H1 (cell line): Measurements from ENCODE around the gene LCN2. TPM values are rescaled to one million over a fixed set of nuclear protein-coding genes. Genes with fewer than 3 reads are reported as not detected.

Experiments
- BCL11A ChIP-seq, 2 experiments: IDR thresholded peaks; one replicate each; pipeline ENCODE4 v1.6.1; 2011; ENCODE audit warnings: low read depth in 2 of 2, low read length in 2 of 2, mild to moderate bottlenecking in 2 of 2
- JUND ChIP-seq: IDR thresholded peaks from 2 replicates; pipeline ENCODE4 v1.6.1; 2011; ENCODE audit warnings: mild to moderate bottlenecking, improper control_type of control experiment, low read length
- NRF1 ChIP-seq: IDR thresholded peaks from 2 replicates; pipeline ENCODE4 v1.6.1; 2011; ENCODE audit warnings: mild to moderate bottlenecking, low read depth, low read length, improper control_type of control experiment
- RAD21 ChIP-seq, 2 experiments: IDR thresholded peaks in 1 of 2; conservative IDR thresholded peaks in 1 of 2; 2 replicates each; pipeline ENCODE4 v1.6.1; 2011; ENCODE audit warnings: low read depth in 2 of 2, low read length in 2 of 2, improper control_type of control experiment in 1 of 2, inconsistent platforms in 1 of 2, mild to moderate bottlenecking in 1 of 2, moderate library complexity in 1 of 2
- SRF ChIP-seq: IDR thresholded peaks from 2 replicates; pipeline ENCODE4 v1.6.1; 2011; ENCODE audit warnings: mild to moderate bottlenecking, low read depth, low read length, moderate library complexity
- polyA plus RNA-seq, 7 experiments: library from polyadenylated mRNA; depleted of rRNA in 3 of 7; stranded (reverse) in 5 of 7; unstranded in 2 of 7; fragments of >200 nt in 5 of 7; fragments of 200-250 nt in 2 of 7; gene quantifications; 1 replicate in 5 of 7; 2 replicates in 1 of 7; 4 replicates in 1 of 7; pipeline versions ENCODE4 v1.2.1 to v1.2.3, GENCODE V29; 2011 to 2013; ENCODE audit warnings: missing spikeins in 2 of 7, mixed read lengths in 2 of 7
- total RNA-seq: library from RNA; stranded (reverse); fragmentation: NEBNext Ultra II Directional; extraction: Animal tissue kit (Norgen Biotek cat#: 25700); gene quantifications from 2 replicates; pipeline ENCODE4 v1.2.1, GENCODE V29; 2021

The LCN2 gene
- total and polyA plus RNA-seq, 2 of the 8 experiments (the other 6 are each of a cell fraction or from before 2014, with no cell fraction given), result 1.1 to 1.6 TPM

DNA sequence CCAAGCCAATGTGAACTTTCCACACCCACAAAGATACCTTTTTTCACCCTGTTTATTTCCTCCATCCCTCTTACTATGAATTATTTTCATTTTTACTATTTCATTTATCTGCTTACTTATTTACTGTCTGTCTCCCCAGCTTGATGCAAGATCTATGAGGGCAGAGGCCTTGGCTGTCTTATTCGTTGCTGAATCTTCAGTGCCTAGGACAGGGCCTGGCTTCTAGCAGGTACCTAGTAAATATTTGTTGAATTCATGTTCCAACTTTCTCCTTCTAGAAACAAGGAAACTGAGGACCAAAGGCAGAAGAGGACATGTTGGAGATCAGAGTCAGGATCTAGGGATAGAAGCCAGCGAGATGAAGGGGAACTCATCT, 53.4 kb downstream of the LCN2 start (continued):
- no peak for TF ChIP-seq BCL11A (IDR thresholded peaks at IDR 0.05; ENCODE audit: low read depth in 2 of 2, low read length in 2 of 2)
- TF ChIP-seq JUND, result no peak
- TF ChIP-seq RAD21 (IDR thresholded peaks at IDR 0.05 in 1 of 2, conservative IDR thresholded peaks at IDR 0.05 in 1 of 2; ENCODE audit: low read depth in 2 of 2, low read length in 2 of 2), result no peak
- no peak for TF ChIP-seq SRF
- no peak for TF ChIP-seq NRF1

Other genes with a start within 250 kb of the LCN2 start
- gene ST6GALNAC6, start 249.8 kb upstream of the LCN2 start, total RNA-seq, result 37.7 and 43.7 TPM in 2 replicates
- 64.4 and 72.9 TPM in 2 replicates for gene ST6GALNAC6, start 249.8 kb upstream of the LCN2 start, polyA plus RNA-seq (2011; rRNA removed)
- gene ST6GALNAC4, start 232.4 kb upstream of the LCN2 start, total RNA-seq, result 21.8 and 27.0 TPM in 2 replicates
- gene ST6GALNAC4, start 232.4 kb upstream of the LCN2 start, polyA plus RNA-seq (2011; rRNA removed), result 34.1 and 49.5 TPM in 2 replicates
- gene PIP5KL1, start 218.7 kb upstream of the LCN2 start, total RNA-seq, result 12.2 and 13.4 TPM in 2 replicates
- gene PIP5KL1, start 218.7 kb upstream of the LCN2 start, polyA plus RNA-seq (2011; rRNA removed), result 15.4 and 27.4 TPM in 2 replicates
- 45.4 and 48.8 TPM in 2 replicates for gene DPM2, start 211.6 kb upstream of the LCN2 start, total RNA-seq
- gene DPM2, start 211.6 kb upstream of the LCN2 start, polyA plus RNA-seq (2011; rRNA removed), result 95.4 and 110 TPM in 2 replicates
- 50.8 and 51.3 TPM in 2 replicates for gene EEIG1, start 168.5 kb upstream of the LCN2 start, total RNA-seq
- gene EEIG1, start 168.5 kb upstream of the LCN2 start, polyA plus RNA-seq (2011; rRNA removed), result 29.8 and 61.0 TPM in 2 replicates
- gene NAIF1, start 82.1 kb upstream of the LCN2 start, total RNA-seq, result 8.7 and 11.6 TPM in 2 replicates
- 9.0 and 11.2 TPM in 2 replicates for gene NAIF1, start 82.1 kb upstream of the LCN2 start, polyA plus RNA-seq (2011; rRNA removed)
- 16.8 and 18.5 TPM in 2 replicates for gene SLC25A25, start 81.2 kb upstream of the LCN2 start, total RNA-seq
- 6.5 and 10.0 TPM in 2 replicates for gene SLC25A25, start 81.2 kb upstream of the LCN2 start, polyA plus RNA-seq (2011; rRNA removed)
- gene PTGES2, start 21.7 kb upstream of the LCN2 start, total RNA-seq, result 76.9 and 81.2 TPM in 2 replicates
- 80.7 and 119 TPM in 2 replicates for gene PTGES2, start 21.7 kb upstream of the LCN2 start, polyA plus RNA-seq (2011; rRNA removed)
- gene BBLN, start 10.8 kb downstream of the LCN2 start, total RNA-seq, result 63.1 and 66.4 TPM in 2 replicates
- gene BBLN, start 10.8 kb downstream of the LCN2 start, polyA plus RNA-seq (2011; rRNA removed), result 164 and 264 TPM in 2 replicates
- 103 and 107 TPM in 2 replicates for gene CIZ1, start 42.1 kb downstream of the LCN2 start, total RNA-seq
- gene CIZ1, start 42.1 kb downstream of the LCN2 start, polyA plus RNA-seq (2011; rRNA removed), result 66.0 and 87.0 TPM in 2 replicates
- 43.7 and 62.7 TPM in 2 replicates for gene DNM1, start 53.9 kb downstream of the LCN2 start, total RNA-seq
- 34.3 and 55.4 TPM in 2 replicates for gene DNM1, start 53.9 kb downstream of the LCN2 start, polyA plus RNA-seq (2011; rRNA removed)
- gene GOLGA2, start 126.6 kb downstream of the LCN2 start, total RNA-seq, result 43.6 and 50.1 TPM in 2 replicates
- 13.1 and 15.9 TPM in 2 replicates for gene GOLGA2, start 126.6 kb downstream of the LCN2 start, polyA plus RNA-seq (2011; rRNA removed)
- gene SWI5, start 126.8 kb downstream of the LCN2 start, total RNA-seq, result 25.5 and 29.0 TPM in 2 replicates
- 54.6 and 59.5 TPM in 2 replicates for gene SWI5, start 126.8 kb downstream of the LCN2 start, polyA plus RNA-seq (2011; rRNA removed)
- 37.8 and 39.7 TPM in 2 replicates for gene TRUB2, start 173.0 kb downstream of the LCN2 start, total RNA-seq
- gene TRUB2, start 173.0 kb downstream of the LCN2 start, polyA plus RNA-seq (2011; rRNA removed), result 16.4 and 20.7 TPM in 2 replicates
- 30.2 and 32.3 TPM in 2 replicates for gene COQ4, start 173.4 kb downstream of the LCN2 start, total RNA-seq
- gene COQ4, start 173.4 kb downstream of the LCN2 start, polyA plus RNA-seq (2011; rRNA removed), result 58.8 and 79.2 TPM in 2 replicates
- gene SLC27A4, start 191.1 kb downstream of the LCN2 start, total RNA-seq, result 20.5 and 21.1 TPM in 2 replicates
- 14.9 and 23.1 TPM in 2 replicates for gene SLC27A4, start 191.1 kb downstream of the LCN2 start, polyA plus RNA-seq (2011; rRNA removed)
- 60.5 and 62.3 TPM in 2 replicates for gene URM1, start 221.9 kb downstream of the LCN2 start, total RNA-seq
- 58.3 and 71.9 TPM in 2 replicates for gene URM1, start 221.9 kb downstream of the LCN2 start, polyA plus RNA-seq (2011; rRNA removed)